GM13976 (cell line): ENCODE data around the gene CCDC51.

ENCODE experiments used
- DNase-seq: peaks from one replicate; pipeline ENCODE4 v3.0.0; 2012; ENCODE audit warnings: low spot score
- CTCF ChIP-seq: IDR thresholded peaks from 2 replicates; pipeline ENCODE4 v1.5.1; 2012; ENCODE audit warnings: borderline replicate concordance, mild to moderate bottlenecking; ENCODE audit not compliant: insufficient read depth; ENCODE audit errors: extremely low read depth, missing control alignments, control extremely low read depth
- in situ Hi-C: fragments of 300-500 bp; cut with MboI; formaldehyde crosslinking; loops from one replicate; pipeline ENCODE4 v1.12.0; 2022; ENCODE audit warnings: low sequenced_read_pairs, mixed read lengths, inconsistent platforms; ENCODE audit not compliant: unreplicated experiment

Gene CCDC51

GRCh38 chr3:48470286-48470685 is 30.4 kb upstream of the CCDC51 start:
- in situ Hi-C loops = no loop called here
- peak; percentile 23 for DNase-seq
- no peak for TF ChIP-seq CTCF

- TF ChIP-seq CTCF = no peak
- no peak for DNase-seq
- in situ Hi-C loops = no loop called here
Measured at GRCh38 chr3:48469046-48469915, 29.4 kb upstream of the CCDC51 start.

DNA sequence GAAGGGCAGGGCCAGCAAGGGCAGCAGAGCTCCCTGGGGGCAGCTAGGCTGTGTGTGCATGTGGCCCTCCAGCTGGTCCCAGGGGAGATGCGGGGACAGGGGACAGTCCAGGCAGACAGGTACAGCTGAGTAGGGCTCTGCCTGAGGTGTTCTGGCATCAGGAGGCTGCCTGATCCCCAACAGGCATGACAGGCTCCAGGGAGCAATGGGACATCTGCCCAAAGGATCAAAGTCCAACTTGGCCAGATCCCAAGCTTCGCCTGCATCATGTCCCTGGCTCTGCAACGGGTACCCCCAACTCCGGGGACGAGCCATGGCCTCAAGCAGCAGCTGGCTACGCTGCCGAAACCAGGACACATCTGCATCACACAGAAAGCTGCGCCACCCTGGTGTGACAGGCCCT is 28.4 kb upstream of the CCDC51 start:
- no peak for TF ChIP-seq CTCF
- in situ Hi-C loops = no loop called here
- no peak for DNase-seq

DNA sequence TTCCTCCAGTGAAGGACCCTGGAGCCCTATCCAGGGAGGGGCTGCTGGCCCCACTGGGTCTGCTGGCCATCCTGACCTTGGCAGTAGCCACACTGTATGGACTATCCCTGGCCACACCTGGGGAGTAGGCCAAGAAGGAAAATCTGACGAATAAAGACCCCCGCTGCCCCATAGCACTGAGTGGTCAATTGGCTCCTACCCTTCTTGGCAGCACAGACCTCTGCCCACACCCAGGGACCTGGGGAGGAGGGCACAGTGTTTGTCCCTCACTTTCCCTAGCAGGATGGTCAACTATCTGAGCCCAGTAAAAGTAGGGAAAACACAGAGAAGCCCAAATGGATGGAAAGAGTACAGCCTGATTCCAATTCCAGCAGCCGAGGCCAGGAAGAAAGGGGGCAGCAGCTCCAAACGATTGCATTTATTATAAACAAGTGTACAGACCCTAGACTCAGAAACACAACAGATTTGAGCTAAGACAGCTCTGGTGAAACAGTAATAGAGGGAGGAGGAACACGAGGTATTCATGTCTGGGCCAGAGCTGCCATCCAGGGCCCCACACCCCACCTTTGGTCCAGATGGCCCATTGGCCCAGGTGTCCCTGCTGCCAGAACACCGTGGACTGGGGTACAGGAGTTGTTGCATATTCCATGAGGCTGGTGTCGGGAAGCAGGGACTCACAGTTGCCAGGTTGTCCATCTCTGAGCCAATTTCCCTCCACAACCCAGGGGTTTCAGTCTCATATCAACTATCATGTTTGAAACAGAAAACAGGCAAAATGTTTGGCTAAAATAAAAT is 27.8 kb upstream of the CCDC51 start:
- TF ChIP-seq CTCF = no peak
- in situ Hi-C loops = no loop called here

DNA sequence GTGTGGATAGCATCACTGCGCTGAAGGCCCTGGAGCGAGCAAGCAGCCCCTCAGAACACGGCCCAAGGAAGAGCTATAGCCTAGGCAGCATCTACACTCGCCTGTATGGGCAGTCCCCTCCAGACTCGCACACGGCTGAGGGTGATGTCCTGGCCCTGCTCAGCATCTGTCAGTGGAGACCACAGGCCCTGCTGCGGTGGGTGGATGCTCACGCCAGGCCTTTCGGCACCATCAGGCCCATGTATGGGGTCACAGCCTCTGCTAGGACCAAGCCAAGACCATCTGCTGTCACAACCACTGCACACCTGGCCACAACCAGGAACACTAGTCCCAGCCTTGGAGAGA is 27.2 kb upstream of the CCDC51 start:
- TF ChIP-seq CTCF = no peak
- in situ Hi-C loops = no loop called here
- peak; percentile 42 for DNase-seq

More for the DNA sequence above, 27.8 kb upstream of the CCDC51 start:
- DNase-seq = peak; percentile 16

DNA sequence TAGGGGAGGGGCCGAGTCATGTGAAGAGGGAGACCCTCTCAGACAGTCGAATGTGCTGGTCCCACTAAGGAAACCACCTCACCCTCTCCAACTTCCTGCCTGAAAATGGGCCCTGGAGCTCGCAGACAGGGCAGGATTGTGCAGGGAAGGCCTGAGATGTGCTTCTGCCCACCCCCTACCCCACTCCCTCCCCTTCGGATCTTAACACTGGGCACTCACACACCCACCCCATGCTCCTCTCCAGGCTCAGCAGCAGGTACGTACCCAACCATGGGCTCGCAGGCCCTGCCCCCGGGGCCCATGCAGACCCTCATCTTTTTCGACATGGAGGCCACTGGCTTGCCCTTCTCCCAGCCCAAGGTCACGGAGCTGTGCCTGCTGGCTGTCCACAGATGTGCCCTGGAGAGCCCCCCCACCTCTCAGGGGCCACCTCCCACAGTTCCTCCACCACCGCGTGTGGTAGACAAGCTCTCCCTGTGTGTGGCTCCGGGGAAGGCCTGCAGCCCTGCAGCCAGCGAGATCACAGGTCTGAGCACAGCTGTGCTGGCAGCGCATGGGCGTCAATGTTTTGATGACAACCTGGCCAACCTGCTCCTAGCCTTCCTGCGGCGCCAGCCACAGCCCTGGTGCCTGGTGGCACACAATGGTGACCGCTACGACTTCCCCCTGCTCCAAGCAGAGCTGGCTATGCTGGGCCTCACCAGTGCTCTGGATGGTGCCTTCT is 26.6 kb upstream of the CCDC51 start:
- DNase-seq = peak; percentile 57
- in situ Hi-C loops = no loop called here
- TF ChIP-seq CTCF = no peak
